GM19468 (cell line): ENCODE results near the gene BBS7.
A peak's percentile ranks its signal among the peaks of the same experiment; 100 is the strongest.

Experiments
- ATAC-seq: cut with Tn5 transposase; IDR thresholded peaks from one replicate; pipeline ENCODE4 v1.9.1; 2021; ENCODE audit warnings: mild to moderate bottlenecking, moderate library complexity, moderate number of reproducible peaks; ENCODE audit not compliant: unreplicated experiment; ENCODE audit errors: extremely low read depth

The BBS7 gene

GRCh38 chr4:121794505-121795188, 75.6 kb downstream of the BBS7 start:
- no peak for ATAC-seq

- no peak for ATAC-seq
These were observed 77.3 kb downstream of the BBS7 start for GRCh38 chr4:121792966-121793365.

GRCh38 chr4:121791481-121791880, 78.8 kb downstream of the BBS7 start:
- ATAC-seq, result no peak

GRCh38 chr4:121790976-121791375, 79.3 kb downstream of the BBS7 start:
- no peak for ATAC-seq

GRCh38 chr4:121789960-121790829, 80.1 kb downstream of the BBS7 start:
- ATAC-seq, result no peak

GRCh38 chr4:121789455-121789854, 80.8 kb downstream of the BBS7 start:
- no peak for ATAC-seq

GRCh38 chr4:121788896-121789295, 81.4 kb downstream of the BBS7 start:
- peak; percentile 64 for ATAC-seq

- ATAC-seq, result no peak
These were observed 84.1 kb downstream of the BBS7 start for GRCh38 chr4:121786221-121786620.

- no peak for ATAC-seq
These were observed 84.8 kb downstream of the BBS7 start for GRCh38 chr4:121785479-121785878.

GRCh38 chr4:121784975-121785374, 85.3 kb downstream of the BBS7 start:
- ATAC-seq, result no peak

- no peak for ATAC-seq
These were observed 85.9 kb downstream of the BBS7 start for GRCh38 chr4:121784401-121784800.

- no peak for ATAC-seq
These were observed 87.1 kb downstream of the BBS7 start for GRCh38 chr4:121783210-121783609.

GRCh38 chr4:121778991-121779628, 91.2 kb downstream of the BBS7 start:
- ATAC-seq, result no peak

GRCh38 chr4:121777625-121778024, 92.6 kb downstream of the BBS7 start:
- ATAC-seq, result peak; percentile 39

- ATAC-seq, result no peak
These were observed 93.5 kb downstream of the BBS7 start for GRCh38 chr4:121776610-121777401.
